GM19239 (cell line): ENCODE measurements around the gene MYO3B.
"Not testable (repeated sequence)": the region's sequence is repeated elsewhere in the genome, so short reads cannot be mapped to it uniquely, and the experiment has no call there.

Experiments used
- DNase-seq: peaks from one replicate; pipeline ENCODE4 v3.0.0; 2011; ENCODE audit warnings: low spot score; ENCODE audit not compliant: insufficient read length
- FAIRE-seq: peaks from 2 replicates; lab custom pipeline; 2011; peaks lifted over from hg19 to GRCh38; lab: Jason Lieb, UNC

The MYO3B gene

GRCh38 chr2:170523506-170523905 lies 345.6 kb downstream of the MYO3B start:
- DNase-seq (no peak), FAIRE-seq (no peak)

DNA sequence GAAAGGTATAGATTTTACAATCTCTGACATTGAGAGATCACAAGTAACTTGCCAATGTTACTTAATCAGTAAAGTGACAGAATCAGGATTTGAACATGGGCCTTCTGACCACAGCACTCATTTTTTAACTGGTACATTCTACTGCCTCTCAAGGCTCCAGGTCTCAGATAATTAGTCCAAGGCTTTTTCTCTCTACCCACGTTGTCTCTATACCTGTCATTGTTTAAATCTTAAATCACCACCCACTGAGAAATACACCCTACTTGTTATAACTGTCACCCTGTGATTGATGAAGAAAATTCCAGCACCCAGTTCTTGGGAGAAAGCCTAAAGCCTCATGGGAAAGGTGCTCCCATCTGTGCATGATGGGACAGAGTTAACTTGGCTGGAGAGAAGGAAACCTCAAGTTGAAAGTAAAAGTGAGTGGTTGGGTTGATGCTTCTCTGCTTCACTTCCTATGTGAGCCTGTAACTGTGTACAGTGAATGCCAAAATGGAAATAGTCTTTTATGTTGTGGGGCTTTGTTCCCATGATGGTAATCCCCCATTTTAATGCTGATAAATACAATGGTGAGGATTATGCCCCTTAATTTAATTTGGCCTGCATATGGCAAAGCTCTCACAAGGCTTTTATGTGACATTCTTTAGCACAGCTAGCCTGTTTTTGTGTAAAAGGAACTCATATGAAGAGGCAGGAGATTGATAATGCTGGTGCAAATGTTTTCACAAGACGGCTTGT lies 347.1 kb downstream of the MYO3B start:
- FAIRE-seq: peak; percentile 89
- DNase-seq: no peak

- FAIRE-seq (no peak), DNase-seq (no peak)
Observed at GRCh38 chr2:170525566-170525900, 347.6 kb downstream of the MYO3B start.

- FAIRE-seq: no peak
Observed at GRCh38 chr2:170530284-170530745, 352.4 kb downstream of the MYO3B start.

DNA sequence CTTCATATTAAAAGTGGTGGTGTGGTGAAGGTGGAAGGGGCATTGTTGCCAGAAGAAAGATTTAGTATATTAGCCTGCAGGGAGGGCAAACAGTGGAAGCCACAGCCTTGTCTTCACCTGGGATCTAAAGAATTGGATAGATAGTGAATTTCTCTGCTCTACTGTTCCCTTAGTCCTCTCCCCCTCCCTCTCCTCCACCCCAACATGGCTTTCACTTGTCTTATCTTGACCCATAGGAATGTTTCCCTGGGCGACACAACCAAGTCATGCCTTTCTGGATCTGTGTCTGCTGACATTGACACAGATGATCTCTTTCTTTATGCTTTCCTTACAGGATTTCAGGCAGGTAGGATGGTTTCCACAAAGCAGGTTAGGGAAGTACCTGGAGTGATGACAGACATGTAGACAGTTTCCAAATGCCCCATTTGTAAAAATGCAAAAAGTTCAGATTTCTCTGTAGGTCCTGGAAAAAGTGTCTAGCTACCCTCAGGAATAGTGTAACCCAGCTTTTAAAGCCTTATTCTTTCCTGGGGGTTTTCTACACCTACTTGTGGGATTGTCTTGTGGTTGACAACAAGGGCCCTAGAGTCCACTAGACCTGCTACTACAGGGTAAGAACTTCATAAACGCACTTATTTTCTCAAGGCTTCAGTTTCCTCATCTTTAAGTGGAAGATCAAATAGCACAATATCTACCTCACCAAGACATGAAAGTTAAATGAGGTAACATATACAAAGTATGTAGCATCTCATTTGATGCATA lies 353.0 kb downstream of the MYO3B start:
- peak; percentile 31 for FAIRE-seq
- DNase-seq: no peak

More at GRCh38 chr2:170530284-170530745, 352.4 kb downstream of the MYO3B start:
- no peak for DNase-seq

- FAIRE-seq: peak; percentile 23
Observed at GRCh38 chr2:170531876-170532275, 353.9 kb downstream of the MYO3B start.

GRCh38 chr2:170533156-170533555 lies 355.2 kb downstream of the MYO3B start:
- FAIRE-seq (peak; percentile 93), DNase-seq (no peak)

More at GRCh38 chr2:170531876-170532275, 353.9 kb downstream of the MYO3B start:
- DNase-seq: no peak

DNA sequence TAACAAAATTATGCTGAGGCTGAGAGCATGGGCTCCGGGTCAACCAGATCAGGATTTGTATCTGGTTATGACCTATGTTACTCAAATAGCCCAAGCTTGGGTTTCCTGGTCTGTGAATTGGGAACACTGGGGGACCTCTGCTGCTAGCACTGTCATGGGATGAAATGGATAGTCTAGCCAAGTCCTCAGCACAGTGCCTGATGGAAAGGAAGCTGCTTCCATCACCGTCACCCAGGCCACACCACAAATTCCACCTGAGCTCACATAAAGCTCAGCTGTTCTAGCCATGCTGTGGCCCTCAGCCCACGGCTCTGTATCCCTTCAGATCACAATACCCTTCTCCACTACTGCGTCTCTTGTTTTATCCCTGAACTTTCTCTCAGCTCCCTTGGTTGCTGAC lies 357.6 kb downstream of the MYO3B start:
- DNase-seq (no peak), FAIRE-seq (no peak)

DNA sequence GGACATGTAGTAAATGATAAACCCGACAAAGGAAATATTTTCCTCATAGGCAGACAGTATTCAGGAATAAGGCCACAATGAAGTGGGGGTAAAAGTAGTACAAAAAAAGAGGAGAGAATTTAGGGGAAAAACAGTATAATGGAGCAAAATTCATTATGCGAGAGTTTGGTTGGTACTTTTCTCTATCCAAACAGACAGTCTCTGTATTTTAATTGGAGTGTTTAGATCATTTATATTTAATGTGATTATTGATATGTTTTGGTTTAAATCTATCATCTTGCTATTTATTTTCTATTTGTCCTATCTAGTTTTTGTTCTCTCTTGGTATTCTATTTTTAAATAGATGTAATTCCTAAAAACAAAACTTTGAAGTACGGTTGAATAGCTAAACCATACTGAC lies 366.9 kb downstream of the MYO3B start:
- FAIRE-seq (peak; percentile 45), DNase-seq (no peak)

DNA sequence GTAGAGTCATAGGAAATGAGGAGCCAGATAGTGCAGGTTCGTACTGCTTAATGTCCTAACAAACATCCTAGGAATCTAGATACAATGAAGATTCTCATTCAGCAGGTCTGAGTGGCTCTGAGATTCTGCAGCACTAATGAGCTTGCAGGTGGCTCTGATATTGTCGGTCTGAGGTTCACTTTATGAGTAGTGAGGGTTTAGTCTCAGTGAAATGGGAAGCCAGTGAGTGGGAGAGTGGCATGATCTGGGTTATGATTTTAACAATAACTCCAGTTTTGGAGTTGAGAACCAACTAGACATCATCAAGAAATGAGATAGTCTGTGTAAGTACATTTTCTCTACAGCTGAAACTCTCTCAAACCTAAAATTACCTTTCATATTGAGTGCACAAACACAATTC lies 370.4 kb downstream of the MYO3B start:
- FAIRE-seq: peak; percentile 26

DNA sequence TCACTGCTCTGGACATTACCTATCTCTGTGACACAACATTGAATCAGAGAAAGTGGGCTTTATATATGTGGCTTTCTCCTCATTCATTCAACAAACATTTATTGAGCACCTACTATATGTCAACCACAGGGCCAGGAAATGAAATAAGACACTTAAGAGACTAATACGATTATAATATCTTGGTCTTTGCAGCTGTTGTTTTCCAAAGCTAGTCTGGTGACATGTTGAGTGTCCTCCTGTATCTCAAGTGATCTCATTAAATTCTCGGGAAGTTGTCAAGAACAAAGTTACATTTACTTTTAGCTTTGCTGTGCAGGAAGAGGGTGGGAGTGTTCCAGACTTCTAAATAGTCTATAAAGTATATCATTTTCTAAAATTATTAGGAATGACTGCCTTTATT lies 372.6 kb downstream of the MYO3B start:
- FAIRE-seq: no peak
- no peak for DNase-seq

More for the DNA sequence above, 370.4 kb downstream of the MYO3B start:
- DNase-seq: no peak

- not testable (repeated sequence) for DNase-seq, FAIRE-seq
Observed at GRCh38 chr2:170551899-170552298, 374.0 kb downstream of the MYO3B start.

GRCh38 chr2:170553748-170554147 lies 375.8 kb downstream of the MYO3B start:
- FAIRE-seq: no peak

DNA sequence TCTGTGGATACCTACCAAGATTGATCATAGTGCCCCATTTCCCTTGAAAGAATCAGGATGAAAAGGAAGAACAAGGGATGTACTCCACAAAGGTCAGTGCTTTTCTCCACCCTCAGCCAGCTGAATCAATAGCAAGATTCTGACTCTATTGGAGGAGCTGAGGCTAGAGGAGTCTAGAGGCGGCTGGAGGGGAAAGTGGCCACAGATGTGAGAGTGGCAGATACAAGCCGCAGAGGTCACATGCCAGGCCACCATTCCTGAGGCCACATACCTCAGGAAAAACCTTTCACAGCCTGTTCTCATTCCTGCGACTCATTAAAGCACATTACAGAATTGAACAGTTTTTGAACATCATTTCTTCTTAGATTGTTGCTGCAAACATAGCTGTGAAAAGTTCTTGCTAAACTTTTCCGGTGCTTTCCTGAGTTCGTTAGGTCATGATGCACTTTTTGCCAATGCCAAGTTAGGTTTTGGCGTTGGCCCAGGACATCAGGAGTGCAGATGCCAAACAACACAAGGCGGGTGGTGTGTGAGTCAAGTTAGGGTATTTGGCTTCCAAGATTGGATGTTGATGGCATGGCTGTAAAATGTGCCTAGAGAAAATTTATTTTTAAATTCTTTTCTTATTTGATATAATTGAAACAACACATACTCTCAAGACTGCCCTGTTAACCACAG lies 376.5 kb downstream of the MYO3B start:
- DNase-seq: no peak
- no peak for FAIRE-seq

More at GRCh38 chr2:170553748-170554147, 375.8 kb downstream of the MYO3B start:
- no peak for DNase-seq

- DNase-seq (no peak), FAIRE-seq (no peak)
Observed at GRCh38 chr2:170562928-170563327, 385.0 kb downstream of the MYO3B start.

DNA sequence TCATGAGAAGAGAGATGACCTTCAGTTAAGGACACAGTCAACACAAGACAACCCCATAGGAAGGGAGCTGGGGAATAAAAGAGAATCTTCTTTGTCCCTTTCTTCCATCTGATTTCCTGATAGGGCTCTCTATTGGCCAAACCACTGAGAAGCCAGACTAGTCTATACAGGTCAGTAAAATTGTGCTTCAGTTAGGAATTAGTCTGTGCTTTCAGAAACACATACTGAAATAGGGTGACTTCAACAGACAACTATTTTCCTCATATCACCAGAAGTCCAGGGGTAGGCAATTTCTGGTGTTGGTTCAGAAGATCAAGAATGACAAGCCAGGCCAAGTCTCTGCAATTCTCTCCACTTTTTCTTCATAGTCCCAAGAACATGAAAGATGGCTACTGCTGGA lies 385.5 kb downstream of the MYO3B start:
- DNase-seq: no peak
- FAIRE-seq: no peak

DNA sequence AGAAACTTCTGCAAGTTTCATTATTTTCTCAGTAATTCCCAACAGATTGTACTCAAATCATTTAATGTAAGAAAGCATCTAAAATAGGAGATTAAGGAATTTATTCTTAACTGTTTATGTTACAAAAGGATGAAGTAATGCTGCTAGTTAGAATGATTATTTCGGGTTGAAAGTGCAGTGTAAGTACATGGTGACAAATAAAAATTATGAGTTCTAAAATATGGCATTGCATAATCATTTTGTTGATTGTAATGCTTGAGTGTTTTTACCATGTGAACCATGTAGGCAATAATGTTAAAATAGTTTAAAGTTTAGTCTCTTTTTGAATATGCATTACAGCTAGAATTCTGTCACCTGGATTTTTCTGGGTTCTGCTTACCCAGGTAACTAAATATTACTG lies 388.2 kb downstream of the MYO3B start:
- no peak for FAIRE-seq

DNA sequence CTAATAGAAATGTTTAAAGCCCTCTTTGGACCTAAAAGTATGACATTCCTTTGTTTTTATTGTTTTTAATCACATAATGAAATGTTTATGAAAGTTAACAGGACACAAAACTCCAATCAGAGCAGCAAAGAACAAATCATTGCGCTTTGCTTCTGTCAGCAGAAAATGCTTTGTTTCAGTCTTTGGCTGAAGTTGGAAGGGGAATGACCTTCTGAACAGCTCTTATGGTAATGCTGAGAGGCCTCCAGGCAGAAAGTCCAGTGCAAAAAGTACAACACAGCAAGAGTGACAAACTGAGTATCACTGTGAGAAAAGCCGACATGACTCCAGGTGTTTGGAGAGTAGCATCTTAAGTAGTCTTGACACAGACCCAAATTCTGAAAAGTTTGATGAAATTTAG lies 389.5 kb downstream of the MYO3B start:
- FAIRE-seq (no peak), DNase-seq (no peak)

More for the DNA sequence above, 388.2 kb downstream of the MYO3B start:
- no peak for DNase-seq

- DNase-seq (no peak), FAIRE-seq (no peak)
Observed at GRCh38 chr2:170568511-170568910, 390.6 kb downstream of the MYO3B start.

- FAIRE-seq: no peak
- no peak for DNase-seq
Observed at GRCh38 chr2:170571612-170572011, 393.7 kb downstream of the MYO3B start.

DNA sequence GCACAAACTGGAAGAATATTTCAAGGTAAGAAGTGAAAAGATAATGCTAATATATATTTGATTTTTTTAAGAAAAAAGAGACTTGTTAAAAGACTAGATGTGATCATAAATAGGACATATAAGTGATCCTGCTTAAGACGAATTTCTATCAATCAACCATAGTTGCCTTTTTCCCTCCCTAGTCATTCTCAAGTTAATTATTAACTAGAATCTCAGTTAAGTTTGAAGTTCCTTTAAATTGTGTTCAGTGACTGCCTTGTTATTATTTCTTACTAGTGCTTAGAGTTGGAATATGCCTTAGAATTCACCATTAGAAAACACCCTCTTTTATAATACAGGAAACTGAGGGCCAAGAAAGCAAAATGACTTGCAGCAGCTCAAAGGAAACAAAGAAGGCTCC lies 395.7 kb downstream of the MYO3B start:
- FAIRE-seq (no peak), DNase-seq (no peak)
